ENCODE data around the gene PCBP2. TPM values are rescaled to one million over a fixed set of nuclear protein-coding genes. Genes with fewer than 3 reads are reported as not detected.
"Not testable (repeated sequence)": the region's sequence is repeated elsewhere in the genome, so short reads cannot be mapped to it uniquely, and the experiment has no call there.

The PCBP2 gene
- total RNA-seq, 1 experiment from 2014 or later: 856 TPM

DNA sequence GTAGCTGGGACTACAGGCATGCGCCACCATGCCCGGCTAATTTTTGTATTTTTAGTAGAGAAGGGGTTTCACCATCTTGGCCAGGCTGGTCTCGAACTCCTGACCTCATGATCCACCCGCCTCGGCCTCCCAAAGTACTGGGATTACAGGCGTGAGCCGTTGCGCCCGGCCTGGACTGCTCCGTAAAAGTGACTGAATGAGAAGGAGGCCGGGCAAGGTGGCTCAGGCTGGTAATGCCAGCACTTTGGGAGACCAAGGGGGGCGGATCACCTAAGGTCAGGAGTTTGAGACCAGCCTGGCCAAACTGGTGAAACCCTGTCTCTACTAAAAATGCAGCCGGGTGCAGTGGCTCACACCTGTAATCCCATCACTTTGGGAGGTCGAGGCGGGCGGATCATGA lies 49.6 kb upstream of the PCBP2 start:
- CTCF ChIA-PET: interaction anchor here (1.3 kb wide), 1 partner anchor 50 kb away, joined by 4 read pairs; no protein-coding TSS in a partner anchor
- H3K4me1 ChIP-seq (ENCODE audit: control insufficient read depth in 1 of 2, insufficient read depth in 2 of 2, low read length in 2 of 2); H3K9me2 ChIP-seq (ENCODE audit: insufficient read depth); H3K4me3 ChIP-seq (replicated peaks in 1 of 2; ENCODE audit: low read depth in 1 of 2, low read length in 2 of 2); DNase-seq (ENCODE audit: low read depth, low spot score); H3K4me2 ChIP-seq (ENCODE audit: low read length); H3K9me3 ChIP-seq (ENCODE audit: control insufficient read depth in 1 of 2, insufficient read depth in 1 of 2, low read depth in 1 of 2, low read length in 2 of 2); ATAC-seq; H4K20me1 ChIP-seq (ENCODE audit: insufficient read depth); H3K36me3 ChIP-seq (ENCODE audit: control insufficient read depth in 1 of 2, insufficient read depth in 2 of 2, low read length in 2 of 2); H3K27ac ChIP-seq (ENCODE audit: low read depth, low read length); RAD21 ChIA-PET (ENCODE audit: low non-redundant PET in 1 of 2, low total read pairs in 2 of 2, uncharacterized antibody in 2 of 2, unreplicated experiment in 2 of 2); H2AFZ ChIP-seq (ENCODE audit: low read depth, low read length, poor library complexity, severe bottlenecking); intact Hi-C loops (cut with micrococcal nuclease); POLR2A ChIA-PET; H3K27me3 ChIP-seq (ENCODE audit: insufficient read depth, low read length); H3K9ac ChIP-seq (ENCODE audit: low read length); BruUV-seq (replicated peaks): not testable (repeated sequence)
- H3K79me2 ChIP-seq (ENCODE audit: insufficient read depth, low read length): peaks cover 87% of the 10 kb centered on the region

DNA sequence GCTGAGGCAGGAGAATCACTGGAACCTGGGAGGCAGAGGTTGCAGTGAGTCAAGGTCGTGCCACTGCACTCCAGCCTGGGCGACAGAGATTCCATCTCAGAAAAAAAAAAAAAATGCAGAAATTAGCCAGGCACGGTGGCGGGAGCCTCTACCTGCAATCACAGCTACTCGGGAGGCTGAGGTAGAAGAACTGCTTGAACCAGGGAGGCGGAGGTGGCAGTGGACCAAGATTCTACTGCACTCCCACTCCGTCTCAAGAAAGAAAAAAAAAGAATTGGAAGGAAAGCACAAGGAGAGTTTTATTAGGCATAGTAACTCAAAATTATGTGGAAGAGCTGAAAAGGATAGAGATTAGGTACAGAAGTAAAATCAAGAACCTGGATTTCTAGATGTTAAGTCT lies 49.0 kb upstream of the PCBP2 start:
- H3K4me3 ChIP-seq (replicated peaks in 1 of 2; ENCODE audit: low read depth in 1 of 2, low read length in 2 of 2): no peak overlapping the region
- ChIA-PET POLR2A (no interaction called here), CTCF (no interaction called here), RAD21 (ENCODE audit: low non-redundant PET in 1 of 2, low total read pairs in 2 of 2, uncharacterized antibody in 2 of 2, unreplicated experiment in 2 of 2) (no interaction called here)
- DNase-seq (ENCODE audit: low read depth, low spot score): no peak
- no peak overlapping the region for H3K4me2 ChIP-seq (ENCODE audit: low read length)
- H3K36me3 ChIP-seq (ENCODE audit: control insufficient read depth in 1 of 2, insufficient read depth in 2 of 2, low read length in 2 of 2): peaks cover 3 to 6% of the 10 kb centered on the region in 2 experiments; a peak in 2 of 4 replicates
- peaks cover 82% of the 10 kb centered on the region for H3K79me2 ChIP-seq (ENCODE audit: insufficient read depth, low read length)
- H2AFZ ChIP-seq (ENCODE audit: low read depth, low read length, poor library complexity, severe bottlenecking): no peak overlapping the region
- H3K4me1 ChIP-seq (ENCODE audit: control insufficient read depth in 1 of 2, insufficient read depth in 2 of 2, low read length in 2 of 2): no peaks in the 10 kb centered on the region; a peak in 1 of 4 replicates
- no TSS peak for BruUV-seq (replicated peaks)
- H4K20me1 ChIP-seq (ENCODE audit: insufficient read depth): 0 out of 2 replicates have a peak, but pooled peaks cover 4% of the 10 kb centered on the region
- no peaks in the 10 kb centered on the region for H3K27me3 ChIP-seq (ENCODE audit: insufficient read depth, low read length)
- ATAC-seq: no peak
- H3K27ac ChIP-seq (ENCODE audit: low read depth, low read length): no peak overlapping the region
- intact Hi-C loops (cut with micrococcal nuclease): no loop called here
- no peaks in the 10 kb centered on the region for H3K9me2 ChIP-seq (ENCODE audit: insufficient read depth)
- H3K9ac ChIP-seq (ENCODE audit: low read length): no peak overlapping the region
- H3K9me3 ChIP-seq (ENCODE audit: control insufficient read depth in 1 of 2, insufficient read depth in 1 of 2, low read depth in 1 of 2, low read length in 2 of 2): no peaks in the 10 kb centered on the region
- no peak for TF ChIP-seq FOSL1 (IDR thresholded peaks at IDR 0.05; ENCODE audit: low read depth)
- TF ChIP-seq, protein P1, sequence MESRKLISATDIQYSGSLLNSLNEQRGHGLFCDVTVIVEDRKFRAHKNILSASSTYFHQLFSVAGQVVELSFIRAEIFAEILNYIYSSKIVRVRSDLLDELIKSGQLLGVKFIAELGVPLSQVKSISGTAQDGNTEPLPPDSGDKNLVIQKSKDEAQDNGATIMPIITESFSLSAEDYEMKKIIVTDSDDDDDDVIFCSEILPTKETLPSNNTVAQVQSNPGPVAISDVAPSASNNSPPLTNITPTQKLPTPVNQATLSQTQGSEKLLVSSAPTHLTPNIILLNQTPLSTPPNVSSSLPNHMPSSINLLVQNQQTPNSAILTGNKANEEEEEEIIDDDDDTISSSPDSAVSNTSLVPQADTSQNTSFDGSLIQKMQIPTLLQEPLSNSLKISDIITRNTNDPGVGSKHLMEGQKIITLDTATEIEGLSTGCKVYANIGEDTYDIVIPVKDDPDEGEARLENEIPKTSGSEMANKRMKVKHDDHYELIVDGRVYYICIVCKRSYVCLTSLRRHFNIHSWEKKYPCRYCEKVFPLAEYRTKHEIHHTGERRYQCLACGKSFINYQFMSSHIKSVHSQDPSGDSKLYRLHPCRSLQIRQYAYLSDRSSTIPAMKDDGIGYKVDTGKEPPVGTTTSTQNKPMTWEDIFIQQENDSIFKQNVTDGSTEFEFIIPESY (IDR thresholded peaks at IDR 0.05; ENCODE audit: extremely low read depth, insufficient replicate concordance, low read length): no peak
- TF ChIP-seq ZNF274 (IDR thresholded peaks at IDR 0.05; ENCODE audit: low read depth, low read length): no peak
- no peak for TF ChIP-seq YY1 (IDR thresholded peaks at IDR 0.05; ENCODE audit: extremely low read depth, insufficient replicate concordance, low read depth, low read length)
- TF ChIP-seq, protein P2, sequence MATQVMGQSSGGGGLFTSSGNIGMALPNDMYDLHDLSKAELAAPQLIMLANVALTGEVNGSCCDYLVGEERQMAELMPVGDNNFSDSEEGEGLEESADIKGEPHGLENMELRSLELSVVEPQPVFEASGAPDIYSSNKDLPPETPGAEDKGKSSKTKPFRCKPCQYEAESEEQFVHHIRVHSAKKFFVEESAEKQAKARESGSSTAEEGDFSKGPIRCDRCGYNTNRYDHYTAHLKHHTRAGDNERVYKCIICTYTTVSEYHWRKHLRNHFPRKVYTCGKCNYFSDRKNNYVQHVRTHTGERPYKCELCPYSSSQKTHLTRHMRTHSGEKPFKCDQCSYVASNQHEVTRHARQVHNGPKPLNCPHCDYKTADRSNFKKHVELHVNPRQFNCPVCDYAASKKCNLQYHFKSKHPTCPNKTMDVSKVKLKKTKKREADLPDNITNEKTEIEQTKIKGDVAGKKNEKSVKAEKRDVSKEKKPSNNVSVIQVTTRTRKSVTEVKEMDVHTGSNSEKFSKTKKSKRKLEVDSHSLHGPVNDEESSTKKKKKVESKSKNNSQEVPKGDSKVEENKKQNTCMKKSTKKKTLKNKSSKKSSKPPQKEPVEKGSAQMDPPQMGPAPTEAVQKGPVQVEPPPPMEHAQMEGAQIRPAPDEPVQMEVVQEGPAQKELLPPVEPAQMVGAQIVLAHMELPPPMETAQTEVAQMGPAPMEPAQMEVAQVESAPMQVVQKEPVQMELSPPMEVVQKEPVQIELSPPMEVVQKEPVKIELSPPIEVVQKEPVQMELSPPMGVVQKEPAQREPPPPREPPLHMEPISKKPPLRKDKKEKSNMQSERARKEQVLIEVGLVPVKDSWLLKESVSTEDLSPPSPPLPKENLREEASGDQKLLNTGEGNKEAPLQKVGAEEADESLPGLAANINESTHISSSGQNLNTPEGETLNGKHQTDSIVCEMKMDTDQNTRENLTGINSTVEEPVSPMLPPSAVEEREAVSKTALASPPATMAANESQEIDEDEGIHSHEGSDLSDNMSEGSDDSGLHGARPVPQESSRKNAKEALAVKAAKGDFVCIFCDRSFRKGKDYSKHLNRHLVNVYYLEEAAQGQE (IDR thresholded peaks at IDR 0.05; ENCODE audit: low read depth): no peak
- no peak for TF ChIP-seq CEBPB (IDR thresholded peaks at IDR 0.05; ENCODE audit: low read depth)
- TF ChIP-seq, protein P3, sequence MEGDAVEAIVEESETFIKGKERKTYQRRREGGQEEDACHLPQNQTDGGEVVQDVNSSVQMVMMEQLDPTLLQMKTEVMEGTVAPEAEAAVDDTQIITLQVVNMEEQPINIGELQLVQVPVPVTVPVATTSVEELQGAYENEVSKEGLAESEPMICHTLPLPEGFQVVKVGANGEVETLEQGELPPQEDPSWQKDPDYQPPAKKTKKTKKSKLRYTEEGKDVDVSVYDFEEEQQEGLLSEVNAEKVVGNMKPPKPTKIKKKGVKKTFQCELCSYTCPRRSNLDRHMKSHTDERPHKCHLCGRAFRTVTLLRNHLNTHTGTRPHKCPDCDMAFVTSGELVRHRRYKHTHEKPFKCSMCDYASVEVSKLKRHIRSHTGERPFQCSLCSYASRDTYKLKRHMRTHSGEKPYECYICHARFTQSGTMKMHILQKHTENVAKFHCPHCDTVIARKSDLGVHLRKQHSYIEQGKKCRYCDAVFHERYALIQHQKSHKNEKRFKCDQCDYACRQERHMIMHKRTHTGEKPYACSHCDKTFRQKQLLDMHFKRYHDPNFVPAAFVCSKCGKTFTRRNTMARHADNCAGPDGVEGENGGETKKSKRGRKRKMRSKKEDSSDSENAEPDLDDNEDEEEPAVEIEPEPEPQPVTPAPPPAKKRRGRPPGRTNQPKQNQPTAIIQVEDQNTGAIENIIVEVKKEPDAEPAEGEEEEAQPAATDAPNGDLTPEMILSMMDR (IDR thresholded peaks at IDR 0.05 in 2 of 3, conservative IDR thresholded peaks at IDR 0.05 in 1 of 3; ENCODE audit: borderline replicate concordance in 1 of 3, insufficient read depth in 1 of 3, low read depth in 2 of 3, low read length in 2 of 3): no peak
- no peak for TF ChIP-seq EZH2phosphoT487 (IDR thresholded peaks at IDR 0.05; ENCODE audit: borderline replicate concordance)
- no peak for TF ChIP-seq TCF7L2 (IDR thresholded peaks at IDR 0.05; ENCODE audit: borderline replicate concordance, extremely low read depth, insufficient read depth, insufficient read length)
- no peak for TF ChIP-seq ELF1 (IDR thresholded peaks at IDR 0.05; ENCODE audit: borderline replicate concordance, low read depth)
- no peak for TF ChIP-seq POLR2AphosphoS5 (IDR thresholded peaks at IDR 0.05; ENCODE audit: low read depth, low read length)
- no peak for TF ChIP-seq SP1 (IDR thresholded peaks at IDR 0.05; ENCODE audit: low read depth)
